Measurements from ENCODE around the gene SLC18B1. TPM values are rescaled to one million over a fixed set of nuclear protein-coding genes. Genes with fewer than 3 reads are reported as not detected.

The SLC18B1 gene
- total and polyA plus RNA-seq, 2 of the 8 experiments (the other 6 are each of a cell fraction or from before 2014, with no cell fraction given), result 17.2 to 23.4 TPM

GRCh38 chr6:132800656-132801055 lies 2.2 kb upstream of the SLC18B1 start:
- Histone ChIP-seq H4K91ac (replicated peaks; ENCODE audit: insufficient read length, low read length) (no peak overlapping the region), H3K56ac (replicated peaks; ENCODE audit: insufficient read length, low read depth, low read length) (no peak overlapping the region), H4K20me1 (replicated peaks in 1 of 2; ENCODE audit: control insufficient read depth in 1 of 2, insufficient read depth in 2 of 2, low read length in 2 of 2) (no peaks in the 10 kb centered on the region), H2BK15ac (ENCODE audit: low read length) (no peak overlapping the region), H2BK5ac (ENCODE audit: low read depth, low read length) (no peak overlapping the region), H2AK5ac (ENCODE audit: low read depth, low read length) (no peak overlapping the region), H2AFZ (ENCODE audit: low read length) (no peak overlapping the region), H2BK120ac (replicated peaks; ENCODE audit: low read depth, low read length) (no peak overlapping the region), H3K27ac (ENCODE audit: low read depth, low read length) (no peak overlapping the region), H2BK20ac (ENCODE audit: low read length) (no peak overlapping the region), H3K4me3 (ENCODE audit: extremely low read depth in 1 of 4, insufficient read depth in 2 of 4, low read depth in 3 of 4, low read length in 4 of 4) (no peak overlapping the region), H3K14ac (ENCODE audit: insufficient read length) (no peak overlapping the region), H3K27me3 (replicated peaks in 1 of 4; ENCODE audit: control insufficient read depth in 3 of 4, extremely low read depth in 1 of 4, insufficient read depth in 3 of 4, low read length in 3 of 4) (no peaks in the 10 kb centered on the region), H3K79me1 (ENCODE audit: low read depth, low read length) (no peaks in the 10 kb centered on the region), H3K36me3 (ENCODE audit: control insufficient read depth in 2 of 4, insufficient read depth in 4 of 4, low read length in 3 of 4) (no peaks in the 10 kb centered on the region; a peak in 1 of 8 replicates), H3K79me2 (ENCODE audit: control insufficient read depth in 1 of 2, insufficient read depth in 2 of 2, low read length in 2 of 2) (no peaks in the 10 kb centered on the region; a peak in 1 of 4 replicates), H3K9me3 (ENCODE audit: insufficient read depth in 2 of 2, low read depth in 1 of 2, low read length in 1 of 2) (no peaks in the 10 kb centered on the region), H3K4me2 (ENCODE audit: insufficient read depth in 1 of 2, low read depth in 2 of 2, low read length in 2 of 2) (no peak overlapping the region), H3K23me2 (ENCODE audit: low read depth, low read length) (no peaks in the 10 kb centered on the region), H4K5ac (ENCODE audit: insufficient read length, low read depth, low read length) (no peak overlapping the region), H2BK12ac (ENCODE audit: low read depth, low read length) (no peak overlapping the region), H3K9ac (replicated peaks in 1 of 4; ENCODE audit: extremely low read depth in 1 of 4, low read depth in 3 of 4, low read length in 3 of 4) (no peak overlapping the region), H4K8ac (ENCODE audit: extremely low read depth, insufficient read depth, low read length) (no peak overlapping the region), H3K23ac (ENCODE audit: insufficient read length) (no peak overlapping the region), H3K4ac (replicated peaks; ENCODE audit: insufficient read length, low read depth, low read length) (no peak overlapping the region), H3K18ac (ENCODE audit: extremely low read depth, low read length) (no peak overlapping the region), H3K4me1 (replicated peaks in 1 of 4; ENCODE audit: control insufficient read depth in 3 of 4, insufficient read depth in 4 of 4, low read length in 3 of 4) (peaks cover 0 to 3% (median 0%) of the 10 kb centered on the region in 4 experiments; a peak in 1 of 7 replicates)
- CTCF ChIA-PET (ENCODE audit: partially characterized antibody), result interaction anchor here (0.6 to 5.0 kb wide), 4 partner anchors 10 to 1128 kb away, joined by 3 to 51 read pairs (median 4); no protein-coding TSS in a partner anchor
- DNase-seq (ENCODE audit: low read depth in 1 of 2, low spot score in 2 of 2) (no peak), FAIRE-seq (no peak)
- WGBS, 2 experiments (ENCODE audit: extremely low coverage in 1 of 2, insufficient coverage in 1 of 2, insufficient read length in 1 of 2, insufficient replicate concordance in 2 of 2, low coverage in 1 of 2, low lambda C conversion rate in 2 of 2, missing lambda C conversion rate in 1 of 2), result 83% methylated on average over 1 of the region's 1 CpG; no CpG with 5 or more reads in 1 of the 2 experiments
- TF ChIP-seq RFX5 (IDR thresholded peaks at IDR 0.05; ENCODE audit: borderline replicate concordance, low read depth, low read length), result no peak
- no peak for TF ChIP-seq EGR1 (IDR thresholded peaks at IDR 0.05; ENCODE audit: borderline replicate concordance, low read depth, low read length)
- no peak for TF ChIP-seq TAF7 (optimal IDR thresholded peaks at IDR 0.05; ENCODE audit: borderline replicate concordance, low read depth, low read length)
- TF ChIP-seq RNF2 (IDR thresholded peaks at IDR 0.05; ENCODE audit: borderline replicate concordance, low read depth, low read length, missing control alignments, poor library complexity, severe bottlenecking), result no peak
- no peak for TF ChIP-seq GTF2F1 (IDR thresholded peaks at IDR 0.05; ENCODE audit: borderline replicate concordance, low read depth, low read length)
- POLR2A ChIA-PET (ENCODE audit: partially characterized antibody), result interaction anchor here (8.9 kb wide), 1 partner anchor 15 kb away, joined by 103 read pairs; the partner anchor contains the start of gene RPS12

Data from H1 (cell line).